HEK293 (cell line): ENCODE results near the gene PHC1.

ENCODE experiments used
- TRIM28 ChIP-seq: IDR thresholded peaks from 2 replicates; pipeline ENCODE4 v1.6.1; 2011; ENCODE audit warnings: low read length, control low read depth, borderline replicate concordance
- YY1 ChIP-seq: fragments of 450-650 bp; formaldehyde crosslinking; IDR thresholded peaks from 2 replicates; pipeline ENCODE4 v1.5.1; 2018; ENCODE audit warnings: missing biosample characterization, missing genetic modification characterization
- YY2 ChIP-seq: fragments of 450-650 bp; formaldehyde crosslinking; IDR thresholded peaks from 2 replicates; pipeline ENCODE4 v1.5.1; 2016; ENCODE audit warnings: missing biosample characterization, missing genetic modification characterization
- ZNF311 ChIP-seq: fragments of 450-650 bp; formaldehyde crosslinking; IDR thresholded peaks from 2 replicates; pipeline ENCODE4 v1.5.1; 2017; ENCODE audit warnings: missing biosample characterization, missing genetic modification characterization, borderline replicate concordance

DNA sequence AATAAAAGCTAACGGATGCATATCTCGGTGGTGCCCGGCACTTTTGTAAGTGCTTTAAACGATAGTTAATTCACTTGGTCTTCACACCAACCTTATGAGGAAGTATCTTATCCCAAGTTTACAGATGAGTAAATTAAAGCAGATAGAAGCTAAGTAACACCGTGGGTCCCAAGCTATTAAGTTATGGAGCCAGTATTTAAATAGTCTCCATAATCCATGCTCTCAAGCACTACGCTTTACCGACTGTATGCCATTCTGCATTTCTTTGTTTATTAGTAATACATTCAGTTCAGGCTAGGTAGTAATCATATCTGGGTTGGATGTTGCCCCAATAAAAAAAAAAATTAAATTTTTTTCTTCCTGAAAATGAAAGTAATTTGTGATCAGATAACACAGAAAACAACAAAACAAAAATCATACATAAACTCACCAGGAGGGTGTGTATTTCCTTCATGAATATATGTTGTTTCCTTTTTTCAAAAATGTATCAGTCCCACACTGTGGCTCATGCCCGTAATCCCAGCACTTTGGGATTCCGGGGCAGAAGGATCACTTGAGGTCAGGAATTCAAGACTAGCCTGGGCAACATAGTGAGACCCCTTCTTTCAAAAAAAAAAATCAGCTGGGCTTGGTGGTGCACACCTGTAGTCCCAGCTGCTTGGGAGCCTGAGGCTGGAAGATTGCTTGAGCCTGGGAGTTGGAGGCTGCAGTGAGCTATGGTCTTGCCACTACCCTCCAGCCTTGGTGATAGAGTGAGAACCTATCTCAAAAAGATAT is 36.6 kb downstream of the PHC1 start:
- TF ChIP-seq ZNF311 (no peak), YY2 (no peak), TRIM28 (no peak), YY1 (tag by site-specific recombination) (no peak)
